GM19397 (cell line): ENCODE measurements around the gene RBFOX1.

Experiments
- ATAC-seq: cut with Tn5 transposase; IDR thresholded peaks from one replicate; pipeline ENCODE4 v1.9.1; 2021; ENCODE audit warnings: mild to moderate bottlenecking, moderate library complexity; ENCODE audit not compliant: unreplicated experiment

RBFOX1 gene

DNA sequence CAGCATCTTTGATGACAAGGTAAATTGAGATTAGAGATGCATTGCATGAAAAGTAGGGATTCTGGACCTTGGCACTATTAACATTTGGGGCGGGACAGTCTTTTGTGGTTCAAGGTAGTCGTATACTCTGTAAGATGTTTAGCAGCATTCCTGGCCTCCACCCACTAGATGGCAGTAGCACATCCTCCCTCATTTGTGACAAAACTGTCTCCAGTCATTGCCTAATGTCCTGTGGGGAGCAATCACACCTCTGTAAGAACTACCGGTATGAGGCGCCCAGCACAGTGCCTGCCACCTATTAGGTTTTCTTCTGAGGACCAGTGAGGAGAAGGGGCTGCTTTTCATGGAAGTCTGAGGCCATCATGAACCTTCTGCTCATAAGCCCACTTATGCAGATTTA is 180.8 kb downstream of the RBFOX1 start:
- no peak for ATAC-seq

GRCh38 chr16:7515543-7515942 is 182.9 kb downstream of the RBFOX1 start:
- no peak for ATAC-seq

GRCh38 chr16:7517496-7517895 is 184.9 kb downstream of the RBFOX1 start:
- no peak for ATAC-seq

DNA sequence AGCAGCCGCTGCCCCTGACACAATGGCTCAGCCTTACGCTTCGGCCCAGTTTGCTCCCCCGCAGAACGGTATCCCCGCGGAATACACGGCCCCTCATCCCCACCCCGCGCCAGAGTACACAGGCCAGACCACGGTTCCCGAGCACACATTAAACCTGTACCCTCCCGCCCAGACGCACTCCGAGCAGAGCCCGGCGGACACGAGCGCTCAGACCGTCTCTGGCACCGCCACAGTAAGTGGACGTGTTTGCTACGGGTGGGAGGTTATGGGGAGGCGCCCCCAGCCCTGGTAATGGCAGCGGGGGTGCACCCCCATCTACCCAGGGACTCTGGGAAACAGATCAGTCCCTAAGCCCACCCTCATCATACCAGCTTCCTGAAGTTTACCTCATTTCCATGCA is 185.5 kb downstream of the RBFOX1 start:
- no peak for ATAC-seq

- no peak for ATAC-seq
Observed at GRCh38 chr16:7521834-7522233, 189.2 kb downstream of the RBFOX1 start.

DNA sequence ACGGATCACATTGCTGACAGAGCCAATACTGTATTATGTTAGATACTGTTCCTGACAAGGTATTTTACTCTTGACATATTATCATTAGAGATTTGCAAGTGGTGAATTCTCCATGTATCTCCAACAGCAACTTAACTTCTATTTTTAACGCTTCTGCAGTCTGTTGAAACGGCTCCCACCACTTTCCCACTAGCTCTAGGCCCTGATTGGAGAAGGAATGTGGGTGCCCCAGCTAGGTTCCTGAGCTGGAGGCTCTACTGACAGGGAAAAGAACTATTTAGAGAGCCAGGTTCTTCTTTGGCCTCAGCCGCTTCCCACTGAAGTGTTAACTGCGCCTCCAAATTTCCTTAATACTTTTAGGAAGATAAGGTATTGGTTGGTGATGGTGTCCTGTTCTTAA is 191.8 kb downstream of the RBFOX1 start:
- ATAC-seq = no peak

- no peak for ATAC-seq
Observed at GRCh38 chr16:7526736-7527135, 194.1 kb downstream of the RBFOX1 start.

DNA sequence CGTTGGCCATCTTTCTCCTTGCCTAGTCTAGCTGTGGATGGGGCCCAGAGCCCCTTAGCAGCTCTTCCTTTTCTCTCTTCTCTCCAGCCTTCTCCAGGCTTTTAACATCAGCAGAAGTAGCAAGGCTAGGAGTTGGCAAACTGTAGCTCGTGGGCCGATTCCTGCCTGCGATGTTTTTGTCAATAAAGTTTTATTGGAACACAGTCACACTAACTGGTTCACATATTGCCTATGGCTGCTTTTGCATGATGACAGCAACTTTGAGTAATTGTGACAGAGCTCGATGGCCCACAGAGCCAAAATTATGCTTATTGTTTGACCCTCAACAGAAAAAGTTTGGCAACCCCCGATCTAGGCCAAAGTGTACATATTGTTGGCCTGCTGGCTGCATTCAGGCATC is 199.9 kb downstream of the RBFOX1 start:
- ATAC-seq = no peak

DNA sequence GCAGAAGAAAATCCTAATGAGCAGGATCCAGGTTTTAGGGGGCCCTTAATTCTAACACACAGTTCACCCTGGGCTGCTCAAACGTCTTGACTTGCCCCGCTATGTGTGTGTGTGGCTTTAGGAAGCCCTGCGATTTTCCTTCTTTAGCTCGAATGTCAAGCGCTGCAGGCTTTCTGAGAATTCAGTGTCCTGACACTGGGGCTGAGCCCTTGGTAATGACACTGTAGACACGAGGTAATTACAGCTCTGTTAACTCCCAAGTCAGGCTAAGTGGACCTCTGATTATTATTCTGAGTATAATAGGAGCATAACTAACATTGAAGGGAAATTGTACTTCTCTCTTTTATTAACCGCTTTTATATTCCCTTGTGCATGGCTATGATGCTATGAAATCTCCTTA is 202.1 kb downstream of the RBFOX1 start:
- no peak for ATAC-seq

- no peak for ATAC-seq
Observed at GRCh38 chr16:7541026-7541425, 208.4 kb downstream of the RBFOX1 start.

- no peak for ATAC-seq
Observed at GRCh38 chr16:7545251-7545650, 212.6 kb downstream of the RBFOX1 start.

- no peak for ATAC-seq
Observed at GRCh38 chr16:7546948-7547347, 214.3 kb downstream of the RBFOX1 start.

DNA sequence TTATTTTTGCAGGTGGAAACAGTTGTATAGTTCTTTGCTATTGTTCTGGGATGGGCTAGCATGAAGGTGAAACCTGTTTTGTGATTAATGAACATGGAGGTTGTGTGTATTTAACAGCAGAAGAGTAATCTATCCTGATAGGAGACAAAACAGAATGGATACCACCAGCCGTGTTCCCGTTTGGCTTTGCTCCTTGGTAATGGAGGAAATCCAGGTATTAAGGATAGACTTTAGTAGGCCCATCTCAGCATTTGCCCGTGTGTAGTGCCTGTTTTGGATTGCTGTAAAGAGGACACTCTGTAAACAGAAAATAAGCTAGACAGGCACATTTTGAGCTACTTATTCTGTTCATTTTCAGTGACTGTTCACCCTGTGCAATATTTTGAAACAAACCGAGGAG is 215.1 kb downstream of the RBFOX1 start:
- no peak for ATAC-seq

GRCh38 chr16:7548796-7549318 is 216.2 kb downstream of the RBFOX1 start:
- no peak for ATAC-seq

DNA sequence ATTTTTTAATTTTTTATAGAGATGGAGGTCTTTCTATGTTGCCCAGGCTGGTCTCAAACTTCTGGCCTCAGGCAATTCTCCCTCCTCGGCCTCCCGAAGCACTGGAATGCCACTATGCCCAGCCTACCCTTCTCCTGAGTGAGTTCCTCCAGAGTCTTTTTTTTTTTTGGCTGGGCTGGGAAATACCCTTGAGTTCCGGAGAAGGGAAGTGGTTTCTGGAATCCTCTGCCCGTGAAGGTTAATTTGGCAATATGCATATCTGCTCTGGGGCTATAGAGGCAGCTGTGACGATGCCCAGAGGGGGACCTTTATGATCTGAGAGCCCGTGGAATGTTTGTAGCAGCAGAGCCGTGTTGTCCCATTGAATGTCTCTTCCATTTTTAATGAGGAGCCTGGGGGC is 217.5 kb downstream of the RBFOX1 start:
- no peak for ATAC-seq

DNA sequence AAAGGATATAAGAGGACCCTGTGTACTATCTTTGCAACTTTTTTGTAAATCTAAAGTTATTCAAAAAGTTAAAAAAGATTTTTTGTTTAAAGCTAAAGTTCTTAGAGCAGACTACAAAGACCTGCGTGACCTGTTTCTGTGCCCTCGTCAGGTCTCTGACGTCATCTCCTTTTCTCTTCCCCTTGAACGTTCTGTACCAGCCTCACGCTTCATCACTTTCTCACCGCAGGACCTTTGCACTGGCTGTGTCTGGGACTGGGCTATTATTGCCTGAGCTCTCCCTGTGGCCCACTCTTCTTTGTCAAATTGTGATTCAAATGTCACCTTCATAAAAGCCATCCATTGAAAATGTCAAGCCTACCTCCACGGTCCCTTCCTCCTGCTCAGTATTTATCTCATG is 222.8 kb downstream of the RBFOX1 start:
- ATAC-seq = no peak

DNA sequence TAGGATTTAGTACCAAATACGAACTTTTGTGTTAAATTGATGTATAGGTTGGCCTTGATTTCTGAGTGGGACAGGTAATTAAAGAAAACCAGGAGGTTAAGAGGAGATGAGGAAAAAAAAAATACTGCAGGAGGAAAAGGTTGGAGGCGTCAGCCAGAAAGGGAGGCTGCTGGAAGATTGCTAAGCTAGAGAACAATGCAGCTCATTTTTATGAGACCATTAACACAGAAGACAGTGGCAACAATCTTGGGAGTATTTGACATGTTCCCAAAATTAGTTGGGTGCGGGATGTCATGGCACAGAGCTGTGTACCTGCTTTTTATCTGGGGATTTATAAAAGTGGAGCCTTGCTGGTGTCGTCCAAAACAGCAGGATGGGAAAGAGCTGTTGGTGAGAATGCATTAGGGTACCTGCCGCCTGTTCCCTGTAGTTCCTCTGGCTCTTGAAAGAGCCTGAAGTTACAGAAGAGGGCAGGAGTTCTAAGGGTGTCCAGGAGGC is 229.3 kb downstream of the RBFOX1 start:
- ATAC-seq = no peak

- no peak for ATAC-seq
Observed at GRCh38 chr16:7566360-7566759, 233.7 kb downstream of the RBFOX1 start.

DNA sequence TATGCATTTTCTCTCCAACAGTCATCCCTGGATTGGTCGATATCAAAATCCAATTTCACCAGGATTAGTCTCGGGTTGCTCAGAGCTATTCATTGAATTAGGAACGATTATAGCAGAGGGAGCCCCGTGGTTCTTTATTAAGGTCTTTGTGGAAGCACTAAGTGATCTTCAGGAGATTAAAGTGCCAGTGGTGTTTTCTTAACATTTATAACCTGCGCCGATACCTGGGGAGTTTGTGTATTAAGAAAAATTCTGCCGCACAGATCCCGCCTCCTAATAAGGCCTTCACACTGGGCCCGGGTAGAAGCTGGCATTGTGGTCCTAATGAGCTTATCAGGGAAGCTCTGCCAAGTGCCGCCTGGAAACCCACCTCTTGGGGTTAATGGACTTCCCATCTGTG is 238.7 kb downstream of the RBFOX1 start:
- no peak for ATAC-seq

- ATAC-seq = no peak
Observed at GRCh38 chr16:7577588-7577987, 244.9 kb downstream of the RBFOX1 start.

GRCh38 chr16:7579454-7579853 is 246.8 kb downstream of the RBFOX1 start:
- ATAC-seq = no peak

DNA sequence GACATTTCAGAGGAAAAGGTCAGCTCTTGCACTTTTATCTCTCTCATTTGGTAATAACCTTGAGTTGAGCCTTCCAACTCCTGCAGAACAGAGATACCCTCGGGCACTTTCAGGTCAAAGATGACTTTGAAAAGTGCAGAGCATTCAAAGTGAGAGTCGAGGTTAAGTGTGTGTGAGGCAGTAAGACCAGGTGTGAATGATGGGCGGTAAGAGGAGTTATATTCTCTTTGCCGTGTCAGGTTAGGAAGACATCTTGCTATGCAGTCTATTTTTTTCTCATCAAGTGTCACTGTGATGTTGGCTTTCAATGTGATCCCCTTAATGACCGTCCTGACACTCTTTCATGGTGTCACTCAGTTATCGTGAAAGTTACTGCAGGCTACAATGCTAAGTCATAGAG is 248.5 kb downstream of the RBFOX1 start:
- no peak for ATAC-seq

GRCh38 chr16:7583396-7583795 is 250.8 kb downstream of the RBFOX1 start:
- no peak for ATAC-seq

- no peak for ATAC-seq
Observed at GRCh38 chr16:7584561-7584960, 251.9 kb downstream of the RBFOX1 start.
